ENCODE measurements around the gene SPAG4.

Gene SPAG4, protein sequence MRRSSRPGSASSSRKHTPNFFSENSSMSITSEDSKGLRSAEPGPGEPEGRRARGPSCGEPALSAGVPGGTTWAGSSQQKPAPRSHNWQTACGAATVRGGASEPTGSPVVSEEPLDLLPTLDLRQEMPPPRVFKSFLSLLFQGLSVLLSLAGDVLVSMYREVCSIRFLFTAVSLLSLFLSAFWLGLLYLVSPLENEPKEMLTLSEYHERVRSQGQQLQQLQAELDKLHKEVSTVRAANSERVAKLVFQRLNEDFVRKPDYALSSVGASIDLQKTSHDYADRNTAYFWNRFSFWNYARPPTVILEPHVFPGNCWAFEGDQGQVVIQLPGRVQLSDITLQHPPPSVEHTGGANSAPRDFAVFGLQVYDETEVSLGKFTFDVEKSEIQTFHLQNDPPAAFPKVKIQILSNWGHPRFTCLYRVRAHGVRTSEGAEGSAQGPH

DNA sequence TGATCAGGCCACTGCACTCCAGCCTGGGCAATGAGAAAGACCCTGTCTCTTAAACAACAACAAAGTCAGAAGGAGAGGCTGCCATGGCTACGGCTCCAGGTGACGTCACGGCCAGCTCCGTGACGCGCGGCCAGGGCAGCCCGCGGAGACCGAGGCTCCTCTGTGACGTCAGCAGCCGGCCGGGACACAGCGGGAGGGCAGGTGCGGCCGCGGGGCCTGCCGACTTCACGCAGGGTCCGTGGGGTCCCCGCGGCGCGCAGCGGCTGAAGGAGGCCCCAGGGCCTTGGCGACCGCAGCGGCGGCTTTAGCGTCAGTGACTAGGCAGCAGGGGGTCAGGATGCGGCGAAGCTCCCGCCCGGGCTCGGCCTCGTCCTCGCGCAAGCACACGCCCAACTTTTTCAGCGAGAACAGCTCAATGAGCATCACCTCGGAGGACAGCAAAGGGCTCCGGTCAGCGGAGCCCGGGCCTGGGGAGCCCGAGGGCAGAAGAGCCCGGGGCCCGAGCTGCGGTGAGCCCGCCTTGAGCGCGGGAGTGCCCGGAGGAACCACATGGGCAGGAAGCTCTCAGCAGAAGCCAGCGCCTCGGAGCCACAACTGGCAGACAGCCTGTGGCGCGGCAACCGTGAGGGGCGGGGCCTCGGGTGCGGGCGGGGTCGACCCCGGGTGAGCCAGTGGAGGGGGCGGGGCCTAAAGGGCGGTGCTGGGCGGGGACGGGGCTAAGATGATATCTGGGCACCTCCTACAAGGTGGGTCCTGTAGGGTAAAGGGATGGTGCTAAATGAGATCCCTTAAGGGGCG lies at the start of gene SPAG4:
TSS of gene SPAG4 (plus strand) at position 163 of the 798 bp plus-strand sequence. CDS start at position 338, 175 bp downstream.
- peak; percentile 98 for DNase-seq

DNA sequence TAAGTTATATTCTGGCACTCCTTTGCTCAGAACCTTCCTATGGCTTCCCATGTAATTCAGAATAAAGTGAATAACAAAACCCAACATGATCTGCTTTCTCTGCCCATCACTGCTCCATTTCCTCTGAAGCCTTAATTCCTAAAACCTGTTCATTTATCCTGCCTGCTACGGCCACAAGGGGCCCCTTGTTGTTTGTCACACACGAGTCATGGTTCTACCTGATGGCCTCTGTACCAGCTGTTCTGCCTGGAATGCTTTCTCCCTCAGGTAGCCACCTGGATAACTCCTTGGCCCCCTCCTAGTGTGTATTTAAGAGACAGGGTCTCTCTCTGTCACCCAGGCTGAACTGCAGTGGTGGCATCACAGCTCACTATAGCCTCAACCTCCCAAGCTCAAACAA lies 47.0 kb upstream of the SPAG4 start:
- peak; percentile 8 for DNase-seq

DNA sequence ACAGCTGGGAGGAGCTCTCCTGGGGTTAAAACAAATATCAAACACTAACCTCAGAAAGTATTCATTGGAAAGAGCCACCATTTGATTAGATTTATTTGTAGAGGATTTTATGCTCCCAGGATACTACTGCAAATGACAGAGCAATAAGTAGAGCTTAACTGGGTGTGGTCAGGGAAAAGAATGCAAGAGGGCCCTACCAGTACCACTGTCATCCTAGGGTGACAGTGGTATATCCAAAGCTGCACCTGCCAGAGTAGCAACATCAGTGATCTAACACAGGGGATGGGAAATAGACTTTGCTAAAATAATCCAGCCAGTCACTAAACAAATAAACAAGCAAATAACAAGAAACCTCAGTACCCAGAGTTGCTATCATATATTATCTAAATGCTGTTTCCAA lies 44.1 kb upstream of the SPAG4 start:
- DNase-seq = no peak

DNA sequence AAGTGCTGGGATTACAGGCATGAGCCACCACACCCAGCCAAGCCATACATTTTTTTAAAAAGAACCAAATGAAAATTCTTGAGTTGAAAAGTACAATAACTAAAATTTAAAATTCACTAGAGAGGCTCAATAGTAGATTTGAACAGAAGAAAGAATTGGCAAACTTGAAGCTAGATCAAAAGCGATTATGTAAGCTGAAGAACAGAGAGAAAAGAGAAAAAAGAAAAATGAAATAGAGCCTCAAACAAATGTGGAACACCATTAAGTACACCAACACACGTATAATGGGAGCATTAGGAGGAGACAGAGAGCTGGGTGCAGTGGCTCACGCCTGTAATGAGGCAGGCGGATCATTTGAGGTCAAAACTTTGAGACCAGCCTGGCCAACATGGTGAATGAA lies 42.8 kb upstream of the SPAG4 start:
- no peak for DNase-seq

DNA sequence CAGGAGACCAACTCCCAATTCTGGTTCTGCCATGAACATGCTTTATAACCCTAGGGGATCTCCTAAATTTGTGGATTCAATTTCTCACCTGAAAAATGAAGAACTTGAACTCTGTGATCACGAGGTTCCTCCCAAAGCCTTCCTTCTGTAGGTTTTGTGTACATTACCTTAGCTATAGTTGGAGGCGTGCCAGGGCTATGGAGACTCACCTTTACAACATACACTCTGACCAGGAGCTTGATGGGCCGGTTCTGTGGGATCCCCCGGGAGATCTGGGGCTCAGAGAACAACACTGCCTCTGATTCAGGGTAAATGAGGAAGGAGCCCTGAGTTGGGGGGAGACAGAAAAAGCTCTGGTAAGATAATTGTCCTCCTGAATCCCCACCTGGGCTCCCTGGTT lies 39.7 kb upstream of the SPAG4 start:
- DNase-seq = no peak

DNA sequence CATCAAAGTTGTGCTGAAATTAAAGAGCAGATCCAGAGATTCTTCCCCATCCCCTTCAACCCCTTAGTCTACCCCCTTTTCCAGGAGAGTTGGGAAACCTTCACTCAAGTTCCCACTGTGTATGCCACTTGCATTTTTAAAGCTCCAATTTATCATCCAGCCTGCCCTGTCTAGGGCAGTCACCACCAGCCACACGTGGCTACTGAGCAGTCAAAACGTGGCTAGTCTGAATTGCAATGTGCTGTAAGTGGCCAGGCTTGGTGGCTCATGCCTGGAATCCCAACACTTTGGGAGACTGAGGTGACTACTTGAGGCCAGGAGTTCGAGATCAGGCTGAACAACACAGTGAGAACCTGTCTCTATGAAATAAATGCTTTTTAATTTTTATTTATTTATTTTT lies 38.8 kb upstream of the SPAG4 start:
- no peak for DNase-seq

DNA sequence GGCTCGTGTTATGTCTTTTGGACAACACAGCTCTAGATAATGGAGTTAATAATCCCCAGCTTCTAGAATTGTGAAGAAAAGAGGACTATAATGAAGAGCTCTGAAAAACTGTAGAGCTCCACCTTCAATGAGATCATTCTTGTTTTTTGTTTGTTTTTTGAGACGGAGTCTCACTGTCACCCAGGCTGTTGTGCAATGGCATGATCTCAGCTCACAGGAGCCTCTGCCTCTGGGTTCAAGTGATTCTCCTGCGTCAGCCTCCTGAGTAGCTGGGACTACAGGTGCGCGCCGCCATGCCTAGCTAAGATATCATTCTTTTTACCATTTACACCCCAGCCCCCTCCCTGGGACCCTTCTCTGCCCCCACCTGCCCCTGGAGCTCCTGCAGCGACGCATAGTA lies 37.2 kb upstream of the SPAG4 start:
- no peak for DNase-seq

DNA sequence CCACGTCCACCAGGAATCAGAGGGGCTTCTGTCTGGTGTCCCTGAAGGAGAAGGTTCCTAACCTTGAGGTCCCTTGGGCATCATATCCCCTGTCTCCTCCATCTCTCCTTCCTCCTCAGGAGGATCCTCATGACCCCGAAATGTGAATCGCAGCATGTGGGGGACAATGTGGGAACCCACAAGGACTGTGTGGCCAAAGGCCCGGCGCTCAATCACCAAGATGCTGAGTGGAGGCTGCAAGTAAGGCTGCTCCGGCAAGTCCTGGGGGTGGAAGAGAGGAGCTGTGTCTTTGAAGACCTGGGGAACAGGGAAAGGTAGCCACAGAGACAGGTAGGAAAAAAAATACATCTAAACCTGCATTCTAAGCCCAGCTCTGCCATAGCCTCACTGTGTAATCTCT lies 36.4 kb upstream of the SPAG4 start:
- DNase-seq = no peak

DNA sequence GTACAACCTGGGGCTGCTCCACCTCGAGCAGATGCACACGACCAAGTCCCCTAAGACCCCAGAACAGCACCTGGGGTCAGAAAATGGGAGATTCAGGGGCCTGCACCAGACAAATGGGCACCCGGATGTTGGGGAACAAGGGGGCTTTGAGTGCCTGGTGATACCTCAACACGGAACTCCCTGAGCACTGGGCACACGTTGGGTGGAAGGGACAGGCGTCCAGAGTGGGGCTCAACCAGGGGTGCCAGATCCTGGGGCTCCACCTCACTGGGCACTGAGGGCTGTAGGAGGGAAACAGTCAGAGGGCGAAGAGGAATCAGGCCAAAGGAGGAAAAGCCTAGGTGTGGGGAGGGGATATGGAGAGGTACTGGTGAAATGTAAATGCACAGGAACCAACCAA lies 33.5 kb upstream of the SPAG4 start:
- no peak for DNase-seq

DNA sequence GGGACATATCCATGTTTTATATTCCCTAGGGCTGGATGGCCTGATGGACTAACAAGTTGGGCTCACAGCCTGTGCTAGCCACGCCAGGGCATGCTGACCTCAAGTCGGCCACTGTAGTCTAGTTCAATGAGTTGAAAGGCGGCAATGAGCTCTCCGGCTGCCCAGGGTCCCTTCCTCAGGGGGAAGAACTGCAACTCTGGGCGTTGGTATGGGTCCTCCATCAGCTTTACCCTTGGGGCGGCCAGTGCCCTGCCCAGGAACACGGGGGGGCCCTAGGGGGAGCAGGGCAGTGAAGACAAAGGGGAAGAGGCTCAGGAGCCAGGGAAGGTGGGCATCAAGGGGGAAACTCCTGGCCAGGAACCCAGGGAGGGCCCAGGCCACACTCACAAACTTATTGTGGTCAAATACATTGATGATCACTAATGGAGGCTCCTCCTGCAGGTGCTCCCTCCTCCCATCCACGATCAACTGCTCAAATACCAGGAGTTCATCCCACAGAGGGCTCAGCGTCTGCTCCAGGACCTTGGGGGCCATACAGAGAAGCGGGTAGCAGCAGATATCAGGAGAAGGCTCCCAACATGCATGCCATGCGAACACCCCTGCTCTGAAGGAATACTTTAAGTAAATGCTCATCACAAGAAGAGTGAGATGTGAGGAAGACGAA lies 32.8 kb upstream of the SPAG4 start:
- no peak for DNase-seq

DNA sequence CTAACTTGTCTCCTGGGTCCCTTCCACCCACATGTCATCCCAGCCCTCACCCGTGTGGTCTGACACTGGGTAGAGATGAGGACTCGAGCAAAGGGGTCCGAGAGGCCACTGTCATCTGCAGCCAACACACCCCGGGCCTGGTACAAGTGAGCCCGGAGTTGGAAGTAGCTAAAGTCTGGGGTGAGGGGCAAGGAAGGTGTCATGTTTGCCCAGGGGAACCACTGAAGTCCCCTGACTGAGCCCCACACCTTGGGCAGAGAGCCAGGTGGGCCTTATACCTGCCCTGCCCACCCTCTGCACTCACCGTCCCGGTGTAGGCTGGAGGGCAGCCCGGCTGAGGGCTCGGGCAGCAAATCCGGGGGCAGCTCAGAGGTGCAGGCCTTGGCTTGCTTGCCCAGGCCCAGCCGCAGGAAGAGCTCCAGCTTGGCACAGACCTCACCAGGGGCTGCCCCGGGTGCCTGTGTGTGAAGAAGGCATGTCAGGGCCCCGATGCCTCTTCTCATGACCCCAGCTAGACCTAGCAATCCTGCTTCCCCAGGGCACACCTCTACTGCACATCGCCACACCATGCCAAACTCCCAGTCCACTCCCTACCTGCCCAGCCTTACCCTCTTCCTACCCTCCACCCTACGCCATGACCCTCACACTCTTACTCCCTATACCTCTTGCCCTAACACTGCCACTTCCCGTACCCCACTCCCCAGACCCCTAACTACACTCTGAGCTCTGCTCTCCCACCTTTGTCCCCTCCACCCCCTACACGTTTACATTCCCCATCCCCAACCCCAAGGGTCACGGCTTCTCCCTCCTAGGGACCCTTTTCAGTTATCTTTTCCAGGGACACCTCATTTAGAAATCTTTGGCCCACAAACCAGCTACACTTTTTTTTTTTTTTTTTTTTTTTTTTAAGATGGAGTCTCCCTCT lies 31.7 kb upstream of the SPAG4 start:
- DNase-seq = no peak

DNA sequence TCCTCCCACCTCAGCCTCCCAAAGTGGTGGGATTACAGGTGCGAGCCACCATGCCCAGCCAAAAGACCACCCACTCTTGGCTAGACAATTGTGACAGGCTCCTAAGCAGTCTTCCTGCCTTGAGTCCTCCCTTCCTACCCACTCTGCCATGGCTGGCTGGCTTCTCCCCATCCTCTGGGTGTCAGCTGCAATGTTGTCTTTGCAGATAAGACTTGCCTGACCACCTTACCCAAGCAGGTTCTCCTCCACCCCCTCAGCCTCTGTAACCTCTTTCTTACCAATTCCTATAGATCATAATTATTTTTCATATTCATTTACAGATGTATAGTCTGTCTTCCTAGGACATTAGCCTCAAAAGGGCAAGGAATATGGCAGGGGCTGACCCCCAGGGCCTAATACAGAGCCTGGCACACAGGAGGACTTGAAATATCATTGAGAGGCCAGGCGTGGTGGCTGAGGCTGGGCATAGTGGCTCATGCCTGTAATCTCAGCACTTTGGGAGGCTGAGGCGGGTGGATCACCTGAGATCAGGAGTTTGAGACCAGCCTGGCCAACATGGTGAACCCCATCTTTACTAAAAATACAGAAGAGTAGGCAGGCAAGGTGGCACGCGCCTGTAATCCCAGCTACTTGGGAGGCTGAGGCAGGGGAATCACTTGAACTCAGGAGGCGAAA lies 28.7 kb upstream of the SPAG4 start:
- no peak for DNase-seq

DNA sequence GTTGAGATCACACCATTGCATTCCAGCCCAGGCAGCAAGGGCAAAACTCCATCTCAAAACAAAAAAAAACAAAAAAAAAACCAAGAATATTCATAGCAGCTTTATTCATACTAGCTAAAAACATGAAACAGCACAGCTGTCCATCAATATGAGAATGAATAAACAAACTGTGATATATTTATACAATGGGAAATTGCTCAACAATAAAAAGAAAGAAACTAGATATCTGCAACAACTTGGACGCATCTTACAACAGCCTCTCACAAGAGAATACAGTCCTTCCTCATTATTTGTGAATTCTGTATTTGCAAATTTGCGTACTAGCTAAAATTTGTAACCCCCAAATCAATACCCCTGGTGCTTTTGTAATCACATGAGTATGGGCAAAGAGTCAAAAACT lies 28.2 kb upstream of the SPAG4 start:
- DNase-seq = no peak

DNA sequence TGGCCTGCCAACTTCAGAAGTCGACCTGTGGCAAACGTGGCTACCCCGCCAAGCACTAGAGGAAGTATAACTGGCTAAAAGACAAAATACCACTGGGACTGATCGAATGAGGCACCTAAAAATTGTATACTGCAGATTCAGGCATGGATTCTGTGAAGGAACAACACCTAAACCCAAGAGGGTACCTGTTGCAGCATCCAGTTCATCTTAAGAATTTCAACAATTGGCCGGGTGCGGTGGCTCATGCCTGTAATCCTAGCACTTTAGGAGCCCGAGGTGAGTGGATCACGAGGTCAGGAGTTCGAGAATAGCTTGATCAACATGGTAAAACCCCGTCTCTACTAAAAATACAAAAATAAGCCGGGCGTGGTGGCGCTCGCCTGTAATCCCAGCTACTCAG lies 27.2 kb upstream of the SPAG4 start:
- DNase-seq = no peak

DNA sequence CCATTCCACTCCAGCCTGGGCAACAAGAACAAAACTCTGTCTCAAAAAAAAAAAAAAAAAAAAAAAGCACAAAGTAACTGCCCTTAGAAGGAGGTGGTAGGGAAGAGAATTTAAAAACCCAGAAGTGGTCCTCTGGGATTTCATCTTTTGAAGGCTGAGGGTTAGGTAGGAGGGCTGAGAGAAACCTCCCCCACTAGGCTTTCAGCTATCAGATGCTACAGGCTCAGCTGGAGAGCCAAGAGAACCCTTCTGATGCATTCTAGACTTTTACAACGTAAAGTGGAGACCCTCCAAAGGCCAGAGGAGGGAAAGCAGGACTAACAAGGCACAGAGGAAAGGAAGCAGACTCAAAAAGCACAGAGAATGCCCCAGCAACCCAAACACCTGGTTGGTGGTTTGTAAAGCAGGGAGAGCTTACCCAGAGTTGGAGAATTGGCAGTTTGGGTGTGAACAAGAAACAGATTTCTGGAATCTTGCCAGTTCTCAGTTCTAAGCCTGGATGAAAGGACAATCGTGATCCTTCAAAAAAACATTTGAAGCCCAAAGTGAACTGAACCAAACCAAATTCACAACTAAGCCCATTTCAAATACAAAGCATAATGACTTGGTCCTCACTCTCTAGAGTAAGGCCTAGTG lies 23.2 kb upstream of the SPAG4 start:
- no peak for DNase-seq

DNA sequence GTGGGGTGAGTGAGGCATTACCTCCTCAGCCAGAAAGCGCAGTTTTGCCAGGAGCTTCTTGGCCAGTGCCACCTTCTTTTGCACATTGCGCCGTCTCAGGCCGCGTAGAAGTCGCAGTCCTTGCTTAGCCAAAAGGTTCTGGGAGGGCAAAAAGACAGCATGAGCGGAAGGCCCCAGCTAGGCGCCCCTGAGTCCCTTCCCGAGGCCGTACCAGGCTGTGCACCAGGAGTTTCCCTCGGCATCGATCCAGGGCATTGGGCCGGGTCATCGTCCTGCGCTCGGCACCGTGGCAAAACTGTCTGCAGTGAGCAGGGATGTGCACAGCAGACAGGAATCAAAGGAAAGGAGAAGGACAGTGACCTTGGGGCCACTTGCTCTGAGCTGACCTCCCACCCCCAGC lies 20.2 kb upstream of the SPAG4 start:
- no peak for DNase-seq

DNA sequence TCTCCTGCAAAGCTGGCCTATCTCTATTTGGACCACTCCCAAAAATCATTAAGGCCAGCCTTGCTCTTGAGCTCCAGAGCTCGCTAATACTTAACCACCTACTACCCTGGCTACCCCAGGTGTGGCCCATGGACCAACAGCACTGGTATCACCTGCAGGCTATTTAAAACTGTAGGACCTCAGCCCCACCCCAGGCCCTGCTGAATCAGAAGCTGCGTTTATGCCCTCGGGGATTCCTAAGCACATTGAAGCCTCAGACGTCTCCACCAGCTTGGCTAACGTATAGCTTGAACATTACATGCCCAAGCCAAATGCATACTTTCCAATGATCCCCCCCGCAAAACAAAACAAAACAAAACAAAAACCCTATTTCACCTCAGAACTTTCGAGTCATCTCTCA lies 19.7 kb upstream of the SPAG4 start:
- DNase-seq = no peak

DNA sequence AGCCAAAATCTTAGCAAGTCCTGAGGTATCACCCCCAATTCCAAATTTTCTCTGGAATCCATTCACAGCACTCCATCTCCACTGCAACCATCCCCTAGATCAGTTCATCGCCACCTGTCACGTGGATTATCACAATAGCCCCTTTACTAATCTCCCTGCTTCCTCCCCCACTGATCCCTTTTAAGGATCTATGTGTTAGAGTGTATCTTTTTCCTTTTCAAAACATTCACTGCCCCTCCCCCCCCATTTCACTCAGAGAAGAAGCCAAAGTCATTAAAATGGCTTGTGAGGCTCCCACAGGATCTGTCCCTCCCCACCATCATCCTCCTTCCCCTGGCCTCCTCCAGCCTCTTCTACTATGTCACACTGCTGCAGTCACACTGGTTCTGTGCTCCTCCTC lies 18.4 kb upstream of the SPAG4 start:
- no peak for DNase-seq

DNA sequence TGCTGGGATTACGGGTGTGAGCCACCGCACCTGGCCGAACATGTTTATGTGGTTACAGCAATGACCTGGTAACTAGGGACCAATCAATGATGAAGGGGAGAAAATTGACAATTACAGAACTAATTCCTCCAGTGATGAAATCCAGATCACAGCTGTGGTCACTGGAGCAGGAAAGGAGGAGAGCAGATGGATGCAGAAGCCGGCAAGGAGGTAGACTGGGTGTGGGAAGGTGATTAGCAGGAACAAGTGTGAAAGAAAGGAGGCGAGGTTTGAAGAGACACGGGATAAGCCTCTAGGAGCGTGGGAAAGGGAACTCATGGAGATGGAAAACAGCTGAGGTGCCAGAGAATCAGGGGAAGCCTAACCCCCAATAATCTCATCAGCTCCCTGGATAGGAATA lies 17.2 kb upstream of the SPAG4 start:
- no peak for DNase-seq

DNA sequence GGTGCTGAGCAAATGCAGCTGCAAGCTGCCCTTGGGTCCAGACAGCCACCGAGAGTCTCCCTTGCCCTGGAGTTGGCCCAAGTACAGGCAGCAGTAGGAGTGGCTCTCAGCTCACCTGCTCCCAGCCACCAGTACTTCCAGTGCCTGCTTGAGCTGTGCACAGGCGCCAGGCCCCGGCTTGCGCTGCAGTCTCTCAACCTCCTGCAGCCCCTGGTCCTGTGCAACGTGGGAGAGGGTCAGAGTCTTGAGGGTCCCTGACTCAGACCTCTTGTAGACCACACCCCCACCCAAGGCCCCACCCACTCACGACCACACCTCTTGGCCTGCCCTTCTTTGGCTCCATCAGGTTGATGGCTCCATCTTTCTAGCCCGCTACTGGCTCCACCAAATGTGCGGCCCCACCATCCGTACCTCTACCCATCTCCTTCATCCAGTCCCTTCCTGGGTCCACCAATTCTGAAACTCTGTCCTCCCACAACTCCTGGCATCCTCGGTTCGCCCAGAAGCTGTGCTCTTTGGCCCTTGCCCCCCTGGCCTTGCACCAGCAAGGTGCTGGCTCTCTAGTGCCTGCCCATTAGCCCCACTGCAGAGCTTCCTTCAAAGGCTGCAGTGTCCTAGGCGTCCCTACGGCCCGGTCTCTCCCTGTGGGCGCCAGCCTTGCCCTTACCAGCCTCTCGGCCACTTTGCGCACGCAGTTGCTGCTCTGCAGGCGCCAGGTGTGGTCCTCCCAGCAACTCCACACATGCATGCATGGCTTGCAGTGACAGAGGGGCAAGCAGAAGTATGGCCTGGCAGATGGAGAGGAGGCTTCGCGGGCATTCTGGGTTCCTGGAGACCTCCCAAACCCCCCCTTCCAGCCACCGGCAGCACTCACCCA lies 16.5 kb upstream of the SPAG4 start:
- no peak for DNase-seq

DNA sequence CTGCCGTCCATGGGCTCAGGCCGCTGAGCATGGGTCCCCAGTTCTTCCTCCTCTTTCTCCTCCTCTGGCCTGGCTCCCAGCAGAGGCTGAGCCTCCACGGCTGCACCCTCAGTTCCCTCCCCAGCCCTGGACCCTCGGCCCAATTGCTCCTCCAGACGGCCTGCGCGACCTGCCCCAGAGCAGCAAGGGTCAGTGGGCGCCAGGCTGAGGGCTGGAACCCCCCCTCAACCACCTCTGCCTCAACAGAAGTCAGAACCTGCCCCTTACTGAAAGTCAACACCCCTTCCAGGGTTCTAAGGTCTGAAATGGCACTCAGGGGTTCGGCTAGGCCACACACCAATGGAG lies 15.9 kb upstream of the SPAG4 start:
- no peak for DNase-seq

All from GF-D8 (cell line).